K562 (cell line): ENCODE measurements around the gene CXCR5. TPM values are rescaled to one million over a fixed set of nuclear protein-coding genes. Genes with fewer than 3 reads are reported as not detected.

Experiments
- BACH1 ChIP-seq: fragments of 200-800 bp; sonication (Bioruptor generic); IDR thresholded peaks from 2 replicates; pipeline ENCODE4 v1.6.1; 2016; ENCODE audit warnings: missing genetic modification characterization, missing compliant biosample characterization
- DIDO1 ChIP-seq: fragments of 450-650 bp; IDR thresholded peaks from 2 replicates; pipeline ENCODE4 v1.6.1; 2016; ENCODE audit warnings: low read depth, missing biosample characterization, missing genetic modification characterization
- GATAD2A ChIP-seq: fragments of 450-650 bp; IDR thresholded peaks from 2 replicates; pipeline ENCODE4 v1.6.1; 2017
- HLTF ChIP-seq: fragments of 450-650 bp; IDR thresholded peaks from 2 replicates; pipeline ENCODE4 v1.6.1; 2016
- MAFG ChIP-seq: fragments of 450-650 bp; conservative IDR thresholded peaks from 2 replicates; pipeline ENCODE4 v1.6.1; 2016; ENCODE audit warnings: missing genetic modification characterization, missing compliant biosample characterization
- MAZ ChIP-seq, 2 experiments: fragments of 450-650 bp in 1 of 2; sonication (generic) in 1 of 2; formaldehyde crosslinking; IDR thresholded peaks in 1 of 2; conservative IDR thresholded peaks in 1 of 2; 2 replicates each; pipeline versions ENCODE4 v1.4.0 to v1.5.0; 2020; ENCODE audit warnings: mild to moderate bottlenecking in 1 of 2, missing genetic modification reagents in 1 of 2
- PHF8 ChIP-seq: fragments of 200-600 bp; sonication (generic); IDR thresholded peaks from 2 replicates; pipeline ENCODE4 v1.6.1; 2012; ENCODE audit warnings: mixed run types, mild to moderate bottlenecking, inconsistent platforms, low read length, moderate library complexity, borderline replicate concordance
- POLR2H ChIP-seq: IDR thresholded peaks from 2 replicates; pipeline ENCODE4 v1.6.1; 2016; ENCODE audit warnings: missing genetic modification characterization, low read depth, mild to moderate bottlenecking, control low read depth, missing compliant biosample characterization, moderate library complexity
- PRMT5 ChIP-seq: sonication (generic); formaldehyde crosslinking; IDR thresholded peaks from 2 replicates; pipeline ENCODE4 v1.5.0; 2020; ENCODE audit warnings: missing genetic modification reagents
- RBBP5 ChIP-seq: fragments of 200-600 bp; sonication (generic); IDR thresholded peaks from 2 replicates; pipeline ENCODE4 v1.6.1; 2012; ENCODE audit warnings: borderline replicate concordance, mild to moderate bottlenecking, low read length, control low read depth, inconsistent platforms; ENCODE audit not compliant: insufficient read depth, poor library complexity, severe bottlenecking
- ZBTB7A ChIP-seq: IDR thresholded peaks from 2 replicates; pipeline ENCODE4 v1.6.1; 2011; ENCODE audit warnings: low read depth, mild to moderate bottlenecking, low read length, moderate library complexity, borderline replicate concordance; ENCODE audit not compliant: control insufficient read depth
- ZNF217 ChIP-seq: sonication (generic); formaldehyde crosslinking; IDR thresholded peaks from 2 replicates; pipeline ENCODE4 v1.8.0; 2022; ENCODE audit warnings: mild to moderate bottlenecking, missing genetic modification reagents
- ZNF707 ChIP-seq: fragments of 250-450 bp; sonication (Bioruptor Pico); conservative IDR thresholded peaks from 2 replicates; pipeline ENCODE4 v1.8.0; 2022; ENCODE audit warnings: inconsistent platforms, mild to moderate bottlenecking, moderate library complexity
- ZNF717 ChIP-seq: fragments of 250-450 bp; sonication (Bioruptor Pico); IDR thresholded peaks from 2 replicates; pipeline ENCODE4 v1.5.0; 2021
- polyA plus RNA-seq, 8 experiments: library from polyadenylated mRNA; depleted of rRNA in 4 of 8; stranded (reverse) in 5 of 8; unstranded in 3 of 8; fragments of >200 nt; fragmentation: Nextera tagmentation in 2 of 8; fragmentation: Illumina TruSeq in 1 of 8; extraction: Ambion mirVana in 2 of 8; extraction: Trizol in 1 of 8; gene quantifications; 2 replicates each; pipeline versions ENCODE4 v1.2.1 to v1.2.3, GENCODE V29; 2011 to 2014; ENCODE audit warnings: inconsistent platforms in 1 of 8, missing spikeins in 1 of 8
- total RNA-seq, 7 experiments: library from RNA; depleted of rRNA in 6 of 7; stranded (reverse); fragments of >200 nt in 6 of 7; fragmentation: Illumina TruSeq in 2 of 7; extraction: Trizol in 2 of 7; gene quantifications; 2 replicates each; pipeline versions ENCODE4 v1.2.1 to v1.2.3, GENCODE V29; 2011 to 2021; ENCODE audit warnings: low replicate concordance in 1 of 7
- TF ChIP-seq, protein P1 (sequence below): fragments of 200-800 bp; sonication (Bioruptor generic); IDR thresholded peaks from 2 replicates; pipeline ENCODE4 v1.6.1; 2017; ENCODE audit warnings: missing genetic modification characterization, missing compliant biosample characterization

CXCR5 gene
- total and polyA plus RNA-seq, 9 of the 15 experiments (the other 6 are each of a cell fraction or from before 2014, with no cell fraction given) = 0.03 to 0.06 TPM; not detected in 7

- TF ChIP-seq RBBP5 (peak; percentile 12), ZNF707 (CRISPR knock-in tag) (no peak), ZNF717 (CRISPR knock-in tag) (no peak), POLR2H (tag) (no peak), GATAD2A (peak; percentile 10; the same call in 1 of the 2 replicates), PRMT5 (0 out of 2 replicates have a peak, but pooled peaks have one; percentile 26), DIDO1 (tag) (0 out of 2 replicates have a peak, but pooled peaks have one; percentile 47), PHF8 (peak; percentile 6; the same call in 1 of the 2 replicates), MAFG (tag) (no peak), HLTF (no peak), BACH1 (tag) (no peak), ZBTB7A (peak; percentile 43), MAZ (CRISPR knock-in tag; conservative IDR thresholded peaks at IDR 0.05 in 1 of 2, IDR thresholded peaks at IDR 0.05 in 1 of 2) (peak in 1 of 2 experiments; percentile 57; a peak in 2 of 4 replicates), ZNF217 (CRISPR knock-in tag) (no peak)
- TF ChIP-seq, protein P1, sequence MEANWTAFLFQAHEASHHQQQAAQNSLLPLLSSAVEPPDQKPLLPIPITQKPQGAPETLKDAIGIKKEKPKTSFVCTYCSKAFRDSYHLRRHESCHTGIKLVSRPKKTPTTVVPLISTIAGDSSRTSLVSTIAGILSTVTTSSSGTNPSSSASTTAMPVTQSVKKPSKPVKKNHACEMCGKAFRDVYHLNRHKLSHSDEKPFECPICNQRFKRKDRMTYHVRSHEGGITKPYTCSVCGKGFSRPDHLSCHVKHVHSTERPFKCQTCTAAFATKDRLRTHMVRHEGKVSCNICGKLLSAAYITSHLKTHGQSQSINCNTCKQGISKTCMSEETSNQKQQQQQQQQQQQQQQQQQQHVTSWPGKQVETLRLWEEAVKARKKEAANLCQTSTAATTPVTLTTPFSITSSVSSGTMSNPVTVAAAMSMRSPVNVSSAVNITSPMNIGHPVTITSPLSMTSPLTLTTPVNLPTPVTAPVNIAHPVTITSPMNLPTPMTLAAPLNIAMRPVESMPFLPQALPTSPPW (CRISPR knock-in tag) = peak; percentile 90
- TF ChIP-seq, all 486 proteins: peak for 13
Measured at GRCh38 chr11:118928870-118929500, 45.3 kb downstream of the CXCR5 start (continued).
